ENCODE results near the gene RIOK3. TPM values are rescaled to one million over a fixed set of nuclear protein-coding genes. Genes with fewer than 3 reads are reported as not detected.

RIOK3 gene
- total RNA-seq, 1 experiment from 2014 or later = 19.4 TPM

DNA sequence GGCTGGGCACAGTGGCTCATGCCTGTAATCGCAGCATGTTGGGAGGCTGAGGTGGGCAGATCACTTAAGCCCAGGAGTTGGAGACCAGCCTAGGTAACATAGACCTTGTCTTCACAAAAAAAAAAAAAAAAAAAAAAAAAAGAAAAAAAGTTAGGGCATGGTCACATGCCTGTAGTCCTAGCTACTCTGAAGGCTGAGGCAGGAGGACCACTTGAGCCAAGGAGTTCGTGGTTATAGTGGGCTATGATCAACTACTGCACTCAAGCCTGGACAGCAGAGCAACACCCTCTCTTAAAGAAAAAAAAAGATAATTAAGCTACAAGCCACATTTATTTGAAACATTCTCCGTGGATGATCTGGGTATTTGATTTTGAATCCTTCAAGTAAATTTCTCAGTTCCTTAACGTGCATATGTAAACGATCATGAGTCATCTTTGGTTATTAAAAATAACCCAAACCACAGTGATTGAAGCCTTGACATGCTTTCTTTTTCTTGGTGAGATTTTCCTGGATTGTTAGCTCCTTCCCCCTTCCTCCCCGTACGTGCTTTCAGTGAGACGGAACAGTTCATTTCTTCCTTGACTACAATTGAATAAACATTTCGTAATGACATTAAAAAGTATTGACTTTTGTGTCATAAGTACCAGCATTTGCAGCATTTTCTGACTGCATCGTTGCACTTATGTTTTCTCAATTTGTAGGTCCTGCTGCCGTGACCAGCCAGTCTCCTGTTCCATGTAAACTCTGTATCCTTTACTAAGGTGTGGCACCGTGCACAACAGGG, 70.5 kb downstream of the RIOK3 start:
- no peak for ATAC-seq
- no peak for DNase-seq (ENCODE audit: low spot score)
- Mint-ChIP-seq H3K4me1 (no peaks in the 10 kb centered on the region), H3K27me3 (ENCODE audit: low read depth) (no peaks in the 10 kb centered on the region), H3K4me3 (no peak overlapping the region), H3K36me3 (peaks cover 56% of the 10 kb centered on the region), H3K27ac (peak overlapping the region; percentile 2; the same call in 1 of the 2 replicates), H3K9me3 (no peaks in the 10 kb centered on the region)
- TF ChIP-seq, protein P1, sequence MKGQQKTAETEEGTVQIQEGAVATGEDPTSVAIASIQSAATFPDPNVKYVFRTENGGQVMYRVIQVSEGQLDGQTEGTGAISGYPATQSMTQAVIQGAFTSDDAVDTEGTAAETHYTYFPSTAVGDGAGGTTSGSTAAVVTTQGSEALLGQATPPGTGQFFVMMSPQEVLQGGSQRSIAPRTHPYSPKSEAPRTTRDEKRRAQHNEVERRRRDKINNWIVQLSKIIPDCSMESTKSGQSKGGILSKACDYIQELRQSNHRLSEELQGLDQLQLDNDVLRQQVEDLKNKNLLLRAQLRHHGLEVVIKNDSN (CRISPR knock-in tag; IDR thresholded peaks at IDR 0.05) = no peak
- TF ChIP-seq SOX15 (CRISPR knock-in tag; IDR thresholded peaks at IDR 0.05) (no peak), RORB (CRISPR knock-in tag; IDR thresholded peaks at IDR 0.05) (no peak), JUN (CRISPR knock-in tag; IDR thresholded peaks at IDR 0.05) (no peak), NFATC4 (CRISPR knock-in tag; IDR thresholded peaks at IDR 0.05) (no peak), SMAD3 (CRISPR knock-in tag; IDR thresholded peaks at IDR 0.05; ENCODE audit: borderline replicate concordance) (no peak), SP1 (CRISPR knock-in tag; conservative IDR thresholded peaks at IDR 0.05) (no peak), ZMAT4 (CRISPR knock-in tag; IDR thresholded peaks at IDR 0.05) (no peak), ETV6 (CRISPR knock-in tag; IDR thresholded peaks at IDR 0.05) (no peak), RELA (CRISPR knock-in tag; IDR thresholded peaks at IDR 0.05; ENCODE audit: borderline replicate concordance) (no peak), KAT7 (CRISPR knock-in tag; IDR thresholded peaks at IDR 0.05; ENCODE audit: borderline replicate concordance) (no peak)
- TF ChIP-seq, protein P2, sequence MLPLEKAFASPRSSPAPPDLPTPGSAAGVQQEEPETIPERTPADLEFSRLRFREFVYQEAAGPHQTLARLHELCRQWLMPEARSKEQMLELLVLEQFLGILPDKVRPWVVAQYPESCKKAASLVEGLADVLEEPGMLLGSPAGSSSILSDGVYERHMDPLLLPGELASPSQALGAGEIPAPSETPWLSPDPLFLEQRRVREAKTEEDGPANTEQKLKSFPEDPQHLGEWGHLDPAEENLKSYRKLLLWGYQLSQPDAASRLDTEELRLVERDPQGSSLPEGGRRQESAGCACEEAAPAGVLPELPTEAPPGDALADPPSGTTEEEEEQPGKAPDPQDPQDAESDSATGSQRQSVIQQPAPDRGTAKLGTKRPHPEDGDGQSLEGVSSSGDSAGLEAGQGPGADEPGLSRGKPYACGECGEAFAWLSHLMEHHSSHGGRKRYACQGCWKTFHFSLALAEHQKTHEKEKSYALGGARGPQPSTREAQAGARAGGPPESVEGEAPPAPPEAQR (CRISPR knock-in tag; IDR thresholded peaks at IDR 0.05) = no peak
- TF ChIP-seq, protein P3, sequence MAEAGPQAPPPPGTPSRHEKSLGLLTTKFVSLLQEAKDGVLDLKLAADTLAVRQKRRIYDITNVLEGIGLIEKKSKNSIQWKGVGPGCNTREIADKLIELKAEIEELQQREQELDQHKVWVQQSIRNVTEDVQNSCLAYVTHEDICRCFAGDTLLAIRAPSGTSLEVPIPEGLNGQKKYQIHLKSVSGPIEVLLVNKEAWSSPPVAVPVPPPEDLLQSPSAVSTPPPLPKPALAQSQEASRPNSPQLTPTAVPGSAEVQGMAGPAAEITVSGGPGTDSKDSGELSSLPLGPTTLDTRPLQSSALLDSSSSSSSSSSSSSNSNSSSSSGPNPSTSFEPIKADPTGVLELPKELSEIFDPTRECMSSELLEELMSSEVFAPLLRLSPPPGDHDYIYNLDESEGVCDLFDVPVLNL (CRISPR knock-in tag; IDR thresholded peaks at IDR 0.05; ENCODE audit: borderline replicate concordance, low read depth) = no peak
- CTCF ChIA-PET = interaction anchor here (2.0 kb wide), 1 partner anchor 25 kb away, joined by 8 read pairs; no protein-coding TSS in a partner anchor
- POLR2A ChIA-PET = no interaction called here

GRCh38 chr18:23524213-23524707, 71.2 kb downstream of the RIOK3 start:
- no peak overlapping the region for H3K4me3 Mint-ChIP-seq
- H3K4me1 Mint-ChIP-seq = no peaks in the 10 kb centered on the region
- H3K27ac Mint-ChIP-seq = no peak overlapping the region
- no peaks in the 10 kb centered on the region for H3K9me3 Mint-ChIP-seq
- CTCF ChIA-PET = interaction anchor here (2.0 kb wide), 1 partner anchor 26 kb away, joined by 8 read pairs; no protein-coding TSS in a partner anchor
- H3K36me3 Mint-ChIP-seq = peaks cover 58% of the 10 kb centered on the region
- ATAC-seq (no peak), DNase-seq (ENCODE audit: low spot score) (no peak)
- POLR2A ChIA-PET = no interaction called here
- H3K27me3 Mint-ChIP-seq (ENCODE audit: low read depth) = no peaks in the 10 kb centered on the region
- TF ChIP-seq FOXJ3 (CRISPR knock-in tag; IDR thresholded peaks at IDR 0.05; ENCODE audit: borderline replicate concordance) = no peak
- TF ChIP-seq IRF1 (CRISPR knock-in tag; IDR thresholded peaks at IDR 0.05) = no peak
- TF ChIP-seq, protein P4, sequence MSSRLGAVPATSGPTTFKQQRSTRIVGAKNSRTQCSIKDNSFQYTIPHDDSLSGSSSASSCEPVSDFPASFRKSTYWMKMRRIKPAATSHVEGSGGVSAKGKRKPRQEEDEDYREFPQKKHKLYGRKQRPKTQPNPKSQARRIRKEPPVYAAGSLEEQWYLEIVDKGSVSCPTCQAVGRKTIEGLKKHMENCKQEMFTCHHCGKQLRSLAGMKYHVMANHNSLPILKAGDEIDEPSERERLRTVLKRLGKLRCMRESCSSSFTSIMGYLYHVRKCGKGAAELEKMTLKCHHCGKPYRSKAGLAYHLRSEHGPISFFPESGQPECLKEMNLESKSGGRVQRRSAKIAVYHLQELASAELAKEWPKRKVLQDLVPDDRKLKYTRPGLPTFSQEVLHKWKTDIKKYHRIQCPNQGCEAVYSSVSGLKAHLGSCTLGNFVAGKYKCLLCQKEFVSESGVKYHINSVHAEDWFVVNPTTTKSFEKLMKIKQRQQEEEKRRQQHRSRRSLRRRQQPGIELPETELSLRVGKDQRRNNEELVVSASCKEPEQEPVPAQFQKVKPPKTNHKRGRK (CRISPR knock-in tag; IDR thresholded peaks at IDR 0.05; ENCODE audit: borderline replicate concordance) = no peak
- no peak for TF ChIP-seq STAT6 (CRISPR knock-in tag; conservative IDR thresholded peaks at IDR 0.05; ENCODE audit: low read depth)
- no peak for TF ChIP-seq NR3C1 (CRISPR knock-in tag; conservative IDR thresholded peaks at IDR 0.05; ENCODE audit: low read depth)
- TF ChIP-seq PREB (CRISPR knock-in tag; IDR thresholded peaks at IDR 0.05; ENCODE audit: borderline replicate concordance) = no peak
- no peak for TF ChIP-seq MLX (CRISPR knock-in tag; IDR thresholded peaks at IDR 0.05)
- no peak for TF ChIP-seq SMAD4 (CRISPR knock-in tag; IDR thresholded peaks at IDR 0.05)
- no peak for TF ChIP-seq GRHL2 (CRISPR knock-in tag; IDR thresholded peaks at IDR 0.05; ENCODE audit: insufficient replicate concordance, severe bottlenecking)
- TF ChIP-seq OVOL2 (CRISPR knock-in tag; IDR thresholded peaks at IDR 0.05; ENCODE audit: borderline replicate concordance) = no peak
- no peak for TF ChIP-seq TEAD1 (CRISPR knock-in tag; IDR thresholded peaks at IDR 0.05)
